ENCODE results near the gene MAML2. TPM values are rescaled to one million over a fixed set of nuclear protein-coding genes. Genes with fewer than 3 reads are reported as not detected.
A peak's percentile ranks its signal among the peaks of the same experiment; 100 is the strongest.

MAML2 gene
- total RNA-seq, 2 experiments from 2014 or later, result 11.8 to 12.5 TPM

DNA sequence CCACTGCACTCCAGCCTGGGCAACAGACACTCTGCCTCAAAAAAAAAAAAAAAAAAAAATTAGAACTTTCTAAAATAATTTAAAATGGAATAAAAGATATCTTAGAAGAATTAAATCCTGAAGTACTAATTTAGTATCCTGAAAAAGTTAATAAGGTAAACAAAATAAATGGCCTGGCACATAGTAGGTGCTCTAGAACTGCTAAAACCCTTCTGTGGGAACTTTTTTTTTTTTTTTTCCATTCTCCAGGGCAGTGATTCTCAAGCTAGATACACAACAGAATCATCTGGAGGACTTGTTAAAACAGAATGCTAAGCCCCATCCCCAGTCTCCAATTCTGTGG lies 65.3 kb downstream of the MAML2 start:
- peaks cover 64% of the 10 kb centered on the region for H3K4me1 Mint-ChIP-seq (ENCODE audit: low read depth)
- ChIA-PET POLR2A (interaction anchor here (0.7 to 3.2 kb wide), 3 partner anchors 10 to 34 kb away, joined by 3 to 14 read pairs (median 4); no protein-coding TSS in a partner anchor), CTCF (interaction anchor here (0.9 to 5.5 kb wide), 4 partner anchors 29 to 217 kb away, joined by 3 to 29 read pairs (median 4); partner anchors contain the start of gene MAML2)
- H3K36me3 Mint-ChIP-seq (ENCODE audit: low read depth), result peaks cover 15% of the 10 kb centered on the region
- no peaks in the 10 kb centered on the region for H3K27me3 Mint-ChIP-seq
- TF ChIP-seq, protein P1, sequence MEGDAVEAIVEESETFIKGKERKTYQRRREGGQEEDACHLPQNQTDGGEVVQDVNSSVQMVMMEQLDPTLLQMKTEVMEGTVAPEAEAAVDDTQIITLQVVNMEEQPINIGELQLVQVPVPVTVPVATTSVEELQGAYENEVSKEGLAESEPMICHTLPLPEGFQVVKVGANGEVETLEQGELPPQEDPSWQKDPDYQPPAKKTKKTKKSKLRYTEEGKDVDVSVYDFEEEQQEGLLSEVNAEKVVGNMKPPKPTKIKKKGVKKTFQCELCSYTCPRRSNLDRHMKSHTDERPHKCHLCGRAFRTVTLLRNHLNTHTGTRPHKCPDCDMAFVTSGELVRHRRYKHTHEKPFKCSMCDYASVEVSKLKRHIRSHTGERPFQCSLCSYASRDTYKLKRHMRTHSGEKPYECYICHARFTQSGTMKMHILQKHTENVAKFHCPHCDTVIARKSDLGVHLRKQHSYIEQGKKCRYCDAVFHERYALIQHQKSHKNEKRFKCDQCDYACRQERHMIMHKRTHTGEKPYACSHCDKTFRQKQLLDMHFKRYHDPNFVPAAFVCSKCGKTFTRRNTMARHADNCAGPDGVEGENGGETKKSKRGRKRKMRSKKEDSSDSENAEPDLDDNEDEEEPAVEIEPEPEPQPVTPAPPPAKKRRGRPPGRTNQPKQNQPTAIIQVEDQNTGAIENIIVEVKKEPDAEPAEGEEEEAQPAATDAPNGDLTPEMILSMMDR (IDR thresholded peaks at IDR 0.05), result no peak
- DNase-seq, result no peak
- H3K27ac Mint-ChIP-seq, result no peak overlapping the region
- no peak overlapping the region for H3K4me3 Mint-ChIP-seq
- ATAC-seq, result no peak
- H3K9me3 Mint-ChIP-seq, result no peaks in the 10 kb centered on the region
- intact Hi-C loops (cut with micrococcal nuclease), result no loop called here

DNA sequence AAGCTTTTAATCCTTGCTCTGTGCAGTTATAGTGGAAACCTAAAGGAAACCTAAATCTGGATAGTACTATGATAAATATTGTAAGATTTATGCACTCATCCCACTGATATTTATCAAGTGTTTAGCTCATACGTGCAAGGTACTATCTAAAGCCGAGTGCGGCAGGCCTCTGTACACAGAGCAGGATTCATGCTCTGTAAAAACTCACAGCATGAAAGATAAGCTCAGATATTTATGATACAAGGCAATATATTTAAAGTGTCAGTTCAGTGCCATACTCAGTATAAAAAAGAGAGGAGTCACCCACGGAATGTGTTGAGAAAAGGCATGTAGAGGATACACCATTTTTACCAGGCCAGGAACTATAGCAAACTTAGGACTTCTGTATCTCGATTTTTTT lies 66.2 kb downstream of the MAML2 start:
- Mint-ChIP-seq H3K27me3 (no peaks in the 10 kb centered on the region), H3K4me1 (ENCODE audit: low read depth) (peaks cover 66% of the 10 kb centered on the region), H3K27ac (no peak overlapping the region), H3K9me3 (peaks cover 2% of the 10 kb centered on the region), H3K4me3 (no peak overlapping the region), H3K36me3 (ENCODE audit: low read depth) (peaks cover 22% of the 10 kb centered on the region)
- no peak for ATAC-seq
- DNase-seq, result no peak
- POLR2A ChIA-PET, result interaction anchor here (1.0 kb wide), 1 partner anchor 154 kb away, joined by 3 read pairs; no protein-coding TSS in a partner anchor
- CTCF ChIA-PET, result interaction anchor here (0.7 to 3.6 kb wide), 7 partner anchors 10 to 265 kb away, joined by 3 to 19 read pairs (median 4); partner anchors contain the start of gene MAML2
- TF ChIP-seq, protein P1 (IDR thresholded peaks at IDR 0.05), result no peak
- intact Hi-C loops (cut with micrococcal nuclease), result no loop called here

DNA sequence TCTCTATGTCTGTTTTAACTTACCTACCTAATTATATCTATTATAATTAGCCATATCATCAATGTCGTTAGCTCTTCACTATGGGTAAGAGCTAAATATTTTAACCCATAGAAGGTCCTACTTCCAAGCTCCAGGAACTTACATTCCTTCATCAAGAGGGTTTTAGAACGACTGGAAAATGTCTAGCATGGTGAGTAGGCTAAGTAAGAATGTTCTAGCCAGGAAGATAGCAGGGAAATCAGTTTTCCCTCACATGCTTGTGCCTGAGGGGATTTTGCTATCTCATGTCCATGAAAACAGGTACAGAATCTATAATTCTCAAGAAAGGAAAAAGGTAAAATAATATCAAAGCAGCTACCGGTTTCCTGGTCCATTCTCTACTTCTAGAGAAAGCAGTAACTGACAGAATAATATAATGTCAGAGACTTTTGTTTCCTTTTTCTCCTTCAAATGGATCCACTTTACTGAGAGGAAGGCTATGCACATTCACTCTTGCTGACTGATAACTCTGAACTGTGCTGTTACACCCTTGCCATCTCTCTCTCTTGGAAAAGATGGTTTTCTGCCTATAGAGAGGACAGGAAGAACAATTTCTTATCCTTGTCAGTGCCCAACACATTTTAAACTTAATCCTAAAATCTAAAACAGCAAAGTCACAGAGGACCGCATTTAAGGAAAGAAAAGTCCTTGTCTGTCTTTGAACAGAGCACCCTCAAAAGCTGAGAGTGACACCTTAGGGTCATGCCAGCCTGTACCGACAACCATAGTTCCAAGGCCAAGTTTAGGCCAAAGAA lies 67.0 kb downstream of the MAML2 start:
- intact Hi-C loops (cut with micrococcal nuclease), result no loop called here
- CTCF ChIA-PET, result interaction anchor here (0.7 to 3.6 kb wide), 8 partner anchors 11 to 264 kb away, joined by 3 to 19 read pairs (median 4); partner anchors contain the start of gene MAML2
- H3K36me3 Mint-ChIP-seq (ENCODE audit: low read depth), result peaks cover 28% of the 10 kb centered on the region
- ATAC-seq (no peak), DNase-seq (no peak)
- POLR2A ChIA-PET, result interaction anchor here (1.0 kb wide), 1 partner anchor 153 kb away, joined by 3 read pairs; no protein-coding TSS in a partner anchor
- H3K4me1 Mint-ChIP-seq (ENCODE audit: low read depth), result peaks cover 66% of the 10 kb centered on the region
- H3K27ac Mint-ChIP-seq, result peak overlapping the region; percentile 12
- TF ChIP-seq, protein P1 (IDR thresholded peaks at IDR 0.05), result no peak
- H3K27me3 Mint-ChIP-seq, result no peaks in the 10 kb centered on the region
- H3K4me3 Mint-ChIP-seq, result no peak overlapping the region
- H3K9me3 Mint-ChIP-seq, result peaks cover 9% of the 10 kb centered on the region

DNA sequence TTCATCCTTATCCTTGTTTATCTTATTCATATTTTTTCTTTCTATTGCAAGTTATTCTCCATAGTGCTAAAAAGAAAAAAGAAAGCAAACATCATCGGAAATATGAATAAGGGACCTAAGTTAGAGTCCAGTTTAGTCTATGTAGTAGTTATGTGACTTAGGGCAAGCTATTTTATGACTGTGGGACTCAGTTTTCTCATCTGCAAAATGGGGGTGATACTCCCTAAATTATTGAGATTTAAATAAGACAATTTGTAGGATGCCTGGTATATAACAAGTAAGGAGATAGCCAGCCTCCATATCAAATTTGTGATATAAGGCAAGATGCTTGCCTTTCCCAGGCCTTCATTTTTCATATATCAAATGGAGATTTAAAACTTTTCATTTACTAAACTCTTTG lies 69.5 kb downstream of the MAML2 start:
- ChIA-PET POLR2A (interaction anchor here (0.6 kb wide), 1 partner anchor 71 kb away, joined by 3 read pairs; no protein-coding TSS in a partner anchor), CTCF (no interaction called here)
- peaks cover 19% of the 10 kb centered on the region for H3K9me3 Mint-ChIP-seq
- H3K27me3 Mint-ChIP-seq, result no peaks in the 10 kb centered on the region
- H3K36me3 Mint-ChIP-seq (ENCODE audit: low read depth), result peaks cover 46% of the 10 kb centered on the region
- H3K27ac Mint-ChIP-seq, result no peak overlapping the region
- intact Hi-C loops (cut with micrococcal nuclease), result no loop called here
- ATAC-seq (no peak), DNase-seq (no peak)
- no peak overlapping the region for H3K4me3 Mint-ChIP-seq
- TF ChIP-seq, protein P1 (IDR thresholded peaks at IDR 0.05), result no peak
- H3K4me1 Mint-ChIP-seq (ENCODE audit: low read depth), result peaks cover 64% of the 10 kb centered on the region

Data from activated CD8-positive, alpha-beta T cell treated with anti-CD3 and anti-CD28 coated beads for 36 hours (primary cell).